ENCODE data around the gene TRABD2B. TPM values are rescaled to one million over a fixed set of nuclear protein-coding genes. Genes with fewer than 3 reads are reported as not detected.

TRABD2B gene
- polyA plus RNA-seq, 1 of the 3 experiments (the other 2 are of a cell fraction) = 0.03 TPM

DNA sequence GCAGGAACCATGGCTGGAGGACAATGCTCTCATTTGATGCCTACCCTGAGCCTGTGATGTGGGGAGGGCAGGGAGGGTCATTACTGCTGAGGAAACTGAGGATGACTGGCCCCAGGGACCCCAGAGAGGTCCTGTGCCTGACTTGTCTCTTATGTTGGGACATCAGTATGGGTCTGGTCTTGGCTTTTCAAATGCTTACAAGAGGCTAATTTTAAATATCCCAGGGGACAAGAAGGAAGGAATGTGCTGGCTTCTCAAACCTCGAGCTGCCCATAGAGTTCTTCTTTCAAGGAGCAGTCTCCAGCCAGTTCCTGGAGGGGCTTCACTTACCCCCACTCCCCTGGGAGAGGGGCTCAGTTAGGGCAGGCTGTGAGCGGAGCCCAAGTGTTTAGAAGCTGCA is 168.2 kb downstream of the TRABD2B start:
- Histone ChIP-seq H3K4me2 (no peak overlapping the region), H3K79me2 (ENCODE audit: insufficient read depth) (no peaks in the 10 kb centered on the region), H3K4me1 (ENCODE audit: control insufficient read depth in 1 of 2, insufficient read depth in 2 of 2, low read depth in 1 of 2, low read length in 1 of 2) (peaks cover 0 to 3% of the 10 kb centered on the region in 2 experiments; a peak in 1 of 4 replicates), H3K36me3 (replicated peaks in 1 of 2; ENCODE audit: control insufficient read depth in 1 of 2, insufficient read depth in 2 of 2, low read length in 1 of 2) (no peaks in the 10 kb centered on the region), H3K9me2 (no peaks in the 10 kb centered on the region), H3K27me3 (ENCODE audit: insufficient read depth) (no peaks in the 10 kb centered on the region), H2AFZ (ENCODE audit: low read depth) (no peak overlapping the region), H4K20me1 (ENCODE audit: insufficient read depth) (no peaks in the 10 kb centered on the region), H3K9me3 (no peaks in the 10 kb centered on the region), H3F3A (replicated peaks; ENCODE audit: insufficient read depth) (no peaks in the 10 kb centered on the region), H3K4me3 (ENCODE audit: low read depth in 2 of 2, low read length in 1 of 2) (no peak overlapping the region), H3K9ac (no peak overlapping the region), H3K27ac (ENCODE audit: low read depth in 2 of 2, low read length in 1 of 2) (no peak overlapping the region)
- TF ChIP-seq, protein P1, sequence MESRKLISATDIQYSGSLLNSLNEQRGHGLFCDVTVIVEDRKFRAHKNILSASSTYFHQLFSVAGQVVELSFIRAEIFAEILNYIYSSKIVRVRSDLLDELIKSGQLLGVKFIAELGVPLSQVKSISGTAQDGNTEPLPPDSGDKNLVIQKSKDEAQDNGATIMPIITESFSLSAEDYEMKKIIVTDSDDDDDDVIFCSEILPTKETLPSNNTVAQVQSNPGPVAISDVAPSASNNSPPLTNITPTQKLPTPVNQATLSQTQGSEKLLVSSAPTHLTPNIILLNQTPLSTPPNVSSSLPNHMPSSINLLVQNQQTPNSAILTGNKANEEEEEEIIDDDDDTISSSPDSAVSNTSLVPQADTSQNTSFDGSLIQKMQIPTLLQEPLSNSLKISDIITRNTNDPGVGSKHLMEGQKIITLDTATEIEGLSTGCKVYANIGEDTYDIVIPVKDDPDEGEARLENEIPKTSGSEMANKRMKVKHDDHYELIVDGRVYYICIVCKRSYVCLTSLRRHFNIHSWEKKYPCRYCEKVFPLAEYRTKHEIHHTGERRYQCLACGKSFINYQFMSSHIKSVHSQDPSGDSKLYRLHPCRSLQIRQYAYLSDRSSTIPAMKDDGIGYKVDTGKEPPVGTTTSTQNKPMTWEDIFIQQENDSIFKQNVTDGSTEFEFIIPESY (IDR thresholded peaks at IDR 0.05; ENCODE audit: borderline replicate concordance, low read depth) = no peak
- TF ChIP-seq, protein P2, sequence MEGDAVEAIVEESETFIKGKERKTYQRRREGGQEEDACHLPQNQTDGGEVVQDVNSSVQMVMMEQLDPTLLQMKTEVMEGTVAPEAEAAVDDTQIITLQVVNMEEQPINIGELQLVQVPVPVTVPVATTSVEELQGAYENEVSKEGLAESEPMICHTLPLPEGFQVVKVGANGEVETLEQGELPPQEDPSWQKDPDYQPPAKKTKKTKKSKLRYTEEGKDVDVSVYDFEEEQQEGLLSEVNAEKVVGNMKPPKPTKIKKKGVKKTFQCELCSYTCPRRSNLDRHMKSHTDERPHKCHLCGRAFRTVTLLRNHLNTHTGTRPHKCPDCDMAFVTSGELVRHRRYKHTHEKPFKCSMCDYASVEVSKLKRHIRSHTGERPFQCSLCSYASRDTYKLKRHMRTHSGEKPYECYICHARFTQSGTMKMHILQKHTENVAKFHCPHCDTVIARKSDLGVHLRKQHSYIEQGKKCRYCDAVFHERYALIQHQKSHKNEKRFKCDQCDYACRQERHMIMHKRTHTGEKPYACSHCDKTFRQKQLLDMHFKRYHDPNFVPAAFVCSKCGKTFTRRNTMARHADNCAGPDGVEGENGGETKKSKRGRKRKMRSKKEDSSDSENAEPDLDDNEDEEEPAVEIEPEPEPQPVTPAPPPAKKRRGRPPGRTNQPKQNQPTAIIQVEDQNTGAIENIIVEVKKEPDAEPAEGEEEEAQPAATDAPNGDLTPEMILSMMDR (IDR thresholded peaks at IDR 0.05) = no peak
- ChIA-PET CTCF (interaction anchor here (0.6 to 1.8 kb wide), 3 partner anchors 12 to 302 kb away, joined by 3 to 5 read pairs (median 3); no protein-coding TSS in a partner anchor), POLR2A (no interaction called here)
- no peak for DNase-seq
- WGBS (ENCODE audit: low lambda C conversion rate) = 22% methylated on average over 1 of the region's 2 CpGs

DNA sequence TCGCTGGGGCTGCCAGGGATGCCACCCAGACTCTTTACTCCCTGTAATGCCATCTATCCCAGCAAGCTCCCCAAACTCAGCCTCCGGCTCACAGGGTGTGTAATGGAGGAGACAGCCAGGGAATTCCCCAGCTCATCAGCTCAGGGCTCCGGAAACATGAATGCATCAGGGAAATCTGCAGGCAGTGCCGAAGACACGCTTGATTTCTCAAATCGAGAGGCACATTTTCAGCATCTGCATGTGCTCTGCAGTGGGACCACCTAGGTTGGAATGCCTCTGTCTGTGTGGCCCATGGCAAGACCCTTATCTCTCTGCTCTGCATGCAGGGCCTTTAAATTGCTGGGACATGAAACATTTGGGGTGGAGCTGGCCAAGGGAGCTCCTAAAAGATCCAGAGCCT is 170.1 kb downstream of the TRABD2B start:
- WGBS (ENCODE audit: low lambda C conversion rate) = 48% methylated on average over 3 of the region's 6 CpGs
- H3K9me3 ChIP-seq = no peaks in the 10 kb centered on the region
- H3K9me2 ChIP-seq = no peaks in the 10 kb centered on the region
- no peaks in the 10 kb centered on the region for H3K27me3 ChIP-seq (ENCODE audit: insufficient read depth)
- ChIA-PET POLR2A (no interaction called here), CTCF (no interaction called here)
- H3K4me2 ChIP-seq = no peak overlapping the region
- no peaks in the 10 kb centered on the region for H3K36me3 ChIP-seq (replicated peaks in 1 of 2; ENCODE audit: control insufficient read depth in 1 of 2, insufficient read depth in 2 of 2, low read length in 1 of 2)
- H3K9ac ChIP-seq = no peak overlapping the region
- TF ChIP-seq SMC3 (IDR thresholded peaks at IDR 0.05; ENCODE audit: low read depth, low read length) (no peak), PBX3 (IDR thresholded peaks at IDR 0.05) (no peak), TCF12 (IDR thresholded peaks at IDR 0.05) (no peak), TEAD4 (IDR thresholded peaks at IDR 0.05; ENCODE audit: borderline replicate concordance, insufficient read depth) (no peak), MAX (IDR thresholded peaks at IDR 0.05; ENCODE audit: low read depth) (no peak), RAD21 (IDR thresholded peaks at IDR 0.05; ENCODE audit: low read length) (no peak), USF1 (IDR thresholded peaks at IDR 0.05; ENCODE audit: borderline replicate concordance, low read depth) (no peak), NFIC (IDR thresholded peaks at IDR 0.05; ENCODE audit: borderline replicate concordance) (no peak), USF2 (IDR thresholded peaks at IDR 0.05; ENCODE audit: borderline replicate concordance, low read depth, low read length) (no peak), RCOR1 (IDR thresholded peaks at IDR 0.05; ENCODE audit: low read length) (no peak), JUND (IDR thresholded peaks at IDR 0.05) (no peak), GABPA (IDR thresholded peaks at IDR 0.05; ENCODE audit: low read depth) (no peak), EZH2phosphoT487 (IDR thresholded peaks at IDR 0.05; ENCODE audit: borderline replicate concordance, low read depth) (no peak), ELF1 (IDR thresholded peaks at IDR 0.05) (no peak)
- TF ChIP-seq, protein P3, sequence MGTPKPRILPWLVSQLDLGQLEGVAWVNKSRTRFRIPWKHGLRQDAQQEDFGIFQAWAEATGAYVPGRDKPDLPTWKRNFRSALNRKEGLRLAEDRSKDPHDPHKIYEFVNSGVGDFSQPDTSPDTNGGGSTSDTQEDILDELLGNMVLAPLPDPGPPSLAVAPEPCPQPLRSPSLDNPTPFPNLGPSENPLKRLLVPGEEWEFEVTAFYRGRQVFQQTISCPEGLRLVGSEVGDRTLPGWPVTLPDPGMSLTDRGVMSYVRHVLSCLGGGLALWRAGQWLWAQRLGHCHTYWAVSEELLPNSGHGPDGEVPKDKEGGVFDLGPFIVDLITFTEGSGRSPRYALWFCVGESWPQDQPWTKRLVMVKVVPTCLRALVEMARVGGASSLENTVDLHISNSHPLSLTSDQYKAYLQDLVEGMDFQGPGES (IDR thresholded peaks at IDR 0.05; ENCODE audit: low read depth, low read length) = no peak
- no peak overlapping the region for H3K27ac ChIP-seq (ENCODE audit: low read depth in 2 of 2, low read length in 1 of 2)
- no peaks in the 10 kb centered on the region for H3K79me2 ChIP-seq (ENCODE audit: insufficient read depth)
- no peak for DNase-seq
- no peak overlapping the region for H2AFZ ChIP-seq (ENCODE audit: low read depth)
- peaks cover 0 to 16% of the 10 kb centered on the region in 2 experiments; a peak in 1 of 4 replicates for H3K4me1 ChIP-seq (ENCODE audit: control insufficient read depth in 1 of 2, insufficient read depth in 2 of 2, low read depth in 1 of 2, low read length in 1 of 2)
- H3F3A ChIP-seq (replicated peaks; ENCODE audit: insufficient read depth) = no peaks in the 10 kb centered on the region
- H3K4me3 ChIP-seq (ENCODE audit: low read depth in 2 of 2, low read length in 1 of 2) = no peak overlapping the region
- H4K20me1 ChIP-seq (ENCODE audit: insufficient read depth) = no peaks in the 10 kb centered on the region

Data from SK-N-SH (cell line).